HepG2 (cell line): Measurements from ENCODE around the gene HSP90AA1. TPM values are rescaled to one million over a fixed set of nuclear protein-coding genes. Genes with fewer than 3 reads are reported as not detected.

Experiments used
- HDAC2 ChIP-seq: sonication (generic); formaldehyde crosslinking; IDR thresholded peaks from 2 replicates; pipeline ENCODE4 v1.4.0; 2020; ENCODE audit warnings: missing genetic modification reagents
- HIVEP1 ChIP-seq: sonication (generic); formaldehyde crosslinking; IDR thresholded peaks from 2 replicates; pipeline ENCODE4 v1.4.0; 2020; ENCODE audit warnings: mild to moderate bottlenecking, missing genetic modification reagents
- KMT2A ChIP-seq: sonication (generic); formaldehyde crosslinking; IDR thresholded peaks from 2 replicates; pipeline ENCODE4 v1.4.0; 2020; ENCODE audit warnings: missing genetic modification reagents
- MTA1 ChIP-seq: sonication (generic); formaldehyde crosslinking; IDR thresholded peaks from 2 replicates; pipeline ENCODE4 v1.4.0; 2020; ENCODE audit warnings: missing genetic modification reagents, mild to moderate bottlenecking, borderline replicate concordance
- RELA ChIP-seq: sonication (generic); formaldehyde crosslinking; IDR thresholded peaks from 2 replicates; pipeline ENCODE4 v1.4.0; 2020; ENCODE audit warnings: missing genetic modification reagents
- SOX13 ChIP-seq, 3 experiments: fragments of 450-650 bp in 1 of 3; sonication (generic) in 1 of 3; formaldehyde crosslinking in 1 of 3; IDR thresholded peaks in 2 of 3; conservative IDR thresholded peaks in 1 of 3; 2 replicates each; pipeline versions ENCODE4 v1.5.0 to v1.6.1; 2016 to 2020; ENCODE audit warnings: antibody characterized with exemption in 1 of 3, mild to moderate bottlenecking in 1 of 3, missing compliant biosample characterization in 1 of 3, missing genetic modification reagents in 1 of 3, moderate library complexity in 1 of 3
- TOPORS ChIP-seq: sonication (generic); formaldehyde crosslinking; IDR thresholded peaks from 2 replicates; pipeline ENCODE4 v1.8.0; 2023; ENCODE audit warnings: mild to moderate bottlenecking, missing genetic modification reagents
- ZFP36L1 ChIP-seq: sonication (generic); formaldehyde crosslinking; IDR thresholded peaks from 2 replicates; pipeline ENCODE4 v1.8.0; 2022; ENCODE audit warnings: mild to moderate bottlenecking, missing genetic modification reagents, moderate library complexity
- ZNF234 ChIP-seq: sonication (generic); formaldehyde crosslinking; conservative IDR thresholded peaks from 2 replicates; pipeline ENCODE4 v1.5.1; 2020; ENCODE audit warnings: mild to moderate bottlenecking, missing genetic modification reagents
- ZNF367 ChIP-seq: sonication (generic); formaldehyde crosslinking; IDR thresholded peaks from 2 replicates; pipeline ENCODE4 v1.4.0; 2020; ENCODE audit warnings: missing genetic modification reagents, borderline replicate concordance
- ZNF569 ChIP-seq: sonication (generic); formaldehyde crosslinking; IDR thresholded peaks from 2 replicates; pipeline ENCODE4 v1.5.0; 2020; ENCODE audit warnings: mild to moderate bottlenecking, missing genetic modification reagents, moderate library complexity, borderline replicate concordance
- ZNF776 ChIP-seq: sonication (generic); formaldehyde crosslinking; IDR thresholded peaks from 2 replicates; pipeline ENCODE4 v1.4.0; 2020; ENCODE audit warnings: mild to moderate bottlenecking, missing genetic modification reagents
- polyA plus RNA-seq, 8 experiments: library from polyadenylated mRNA; depleted of rRNA in 3 of 8; stranded (reverse) in 7 of 8; unstranded in 1 of 8; fragments of >200 nt; fragmentation: Illumina TruSeq in 4 of 8; extraction: Trizol in 4 of 8; gene quantifications; 2 replicates each; pipeline versions ENCODE4 v1.2.1 to v1.2.3, GENCODE V29; 2011 to 2016; ENCODE audit warnings: low read depth in 4 of 8, missing spikeins in 1 of 8, mixed read lengths in 1 of 8; ENCODE audit not compliant: insufficient read depth in 1 of 8
- total RNA-seq, 5 experiments: library from RNA; depleted of rRNA; stranded (reverse); fragments of >200 nt; fragmentation: Illumina TruSeq; extraction: Trizol; gene quantifications; 2 replicates each; pipeline ENCODE4 v1.2.3, GENCODE V29; 2016; ENCODE audit warnings: low read depth in 1 of 5
- TF ChIP-seq, protein P1 (sequence below): IDR thresholded peaks from 2 replicates; pipeline ENCODE4 v1.6.1; 2016; ENCODE audit warnings: low read depth, missing genetic modification reagents, missing compliant biosample characterization
- TF ChIP-seq, protein P2 (sequence below): sonication (generic); formaldehyde crosslinking; IDR thresholded peaks from 2 replicates; pipeline ENCODE4 v1.9.0; 2022; ENCODE audit warnings: missing genetic modification reagents, mild to moderate bottlenecking, borderline replicate concordance
- TF ChIP-seq, protein P3 (sequence below): sonication (generic); formaldehyde crosslinking; IDR thresholded peaks from 2 replicates; pipeline ENCODE4 v1.4.0; 2020; ENCODE audit warnings: missing genetic modification reagents
- TF ChIP-seq, protein P4 (sequence below): fragments of 450-650 bp; IDR thresholded peaks from 2 replicates; pipeline ENCODE4 v1.6.1; 2016

The HSP90AA1 gene
- total and polyA plus RNA-seq, 2 of the 13 experiments (the other 11 are each of a cell fraction or from before 2014, with no cell fraction given): 262 to 636 TPM

DNA sequence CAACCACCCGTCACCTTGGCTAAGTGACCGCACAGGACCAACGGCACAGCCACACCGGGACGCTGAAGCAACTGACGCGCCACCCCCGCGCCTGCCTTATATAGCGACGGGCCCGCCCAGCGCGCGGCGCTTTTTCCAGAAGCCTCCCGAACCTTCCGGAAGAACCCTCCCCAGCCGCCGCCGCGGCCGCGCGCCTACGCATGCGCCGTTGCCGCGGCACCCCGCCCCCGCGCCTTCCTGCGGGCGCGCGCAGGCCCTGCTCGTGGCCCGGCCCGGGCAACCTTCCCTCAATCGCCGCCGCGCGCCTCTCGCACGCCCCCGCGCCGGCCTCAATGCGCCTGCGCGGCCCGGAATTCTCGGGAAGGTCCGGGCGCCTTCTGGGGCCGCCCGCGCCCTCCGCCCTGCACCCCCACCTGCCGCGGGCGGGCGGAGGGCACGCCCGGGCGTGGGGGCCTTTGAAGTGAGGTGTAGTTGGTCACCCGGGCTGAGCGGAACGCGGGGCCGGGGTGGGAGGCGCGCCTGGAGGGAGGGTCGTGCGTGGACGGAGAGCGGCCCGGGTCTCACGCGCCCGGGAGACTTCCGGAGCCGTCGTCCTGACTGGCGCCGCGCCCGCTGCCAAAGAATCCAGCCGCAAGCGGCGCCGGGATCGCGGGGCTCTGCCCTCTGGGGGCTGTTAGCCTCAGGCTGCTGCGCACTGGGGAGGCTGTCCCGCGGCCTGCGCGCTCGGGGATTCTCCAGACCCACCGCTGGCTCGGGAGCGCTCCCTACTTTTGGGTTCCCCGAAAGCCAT is at the start of gene HSP90AA1 (continued):
- TF ChIP-seq SOX13 (IDR thresholded peaks at IDR 0.05): no peak
- TF ChIP-seq SOX13 (CRISPR knock-in tag; conservative IDR thresholded peaks at IDR 0.05 in 1 of 2, IDR thresholded peaks at IDR 0.05 in 1 of 2): no peak
- TF ChIP-seq ZNF569 (CRISPR knock-in tag): no peak
- no peak for TF ChIP-seq ZNF234
- TF ChIP-seq MTA1 (CRISPR knock-in tag): no peak
- TF ChIP-seq ZFP36L1 (CRISPR knock-in tag): peak; percentile 17; the same call in 1 of the 2 replicates
- no peak for TF ChIP-seq HIVEP1 (CRISPR knock-in tag)
- no peak for TF ChIP-seq ZNF367 (CRISPR knock-in tag)
- TF ChIP-seq, protein P1, sequence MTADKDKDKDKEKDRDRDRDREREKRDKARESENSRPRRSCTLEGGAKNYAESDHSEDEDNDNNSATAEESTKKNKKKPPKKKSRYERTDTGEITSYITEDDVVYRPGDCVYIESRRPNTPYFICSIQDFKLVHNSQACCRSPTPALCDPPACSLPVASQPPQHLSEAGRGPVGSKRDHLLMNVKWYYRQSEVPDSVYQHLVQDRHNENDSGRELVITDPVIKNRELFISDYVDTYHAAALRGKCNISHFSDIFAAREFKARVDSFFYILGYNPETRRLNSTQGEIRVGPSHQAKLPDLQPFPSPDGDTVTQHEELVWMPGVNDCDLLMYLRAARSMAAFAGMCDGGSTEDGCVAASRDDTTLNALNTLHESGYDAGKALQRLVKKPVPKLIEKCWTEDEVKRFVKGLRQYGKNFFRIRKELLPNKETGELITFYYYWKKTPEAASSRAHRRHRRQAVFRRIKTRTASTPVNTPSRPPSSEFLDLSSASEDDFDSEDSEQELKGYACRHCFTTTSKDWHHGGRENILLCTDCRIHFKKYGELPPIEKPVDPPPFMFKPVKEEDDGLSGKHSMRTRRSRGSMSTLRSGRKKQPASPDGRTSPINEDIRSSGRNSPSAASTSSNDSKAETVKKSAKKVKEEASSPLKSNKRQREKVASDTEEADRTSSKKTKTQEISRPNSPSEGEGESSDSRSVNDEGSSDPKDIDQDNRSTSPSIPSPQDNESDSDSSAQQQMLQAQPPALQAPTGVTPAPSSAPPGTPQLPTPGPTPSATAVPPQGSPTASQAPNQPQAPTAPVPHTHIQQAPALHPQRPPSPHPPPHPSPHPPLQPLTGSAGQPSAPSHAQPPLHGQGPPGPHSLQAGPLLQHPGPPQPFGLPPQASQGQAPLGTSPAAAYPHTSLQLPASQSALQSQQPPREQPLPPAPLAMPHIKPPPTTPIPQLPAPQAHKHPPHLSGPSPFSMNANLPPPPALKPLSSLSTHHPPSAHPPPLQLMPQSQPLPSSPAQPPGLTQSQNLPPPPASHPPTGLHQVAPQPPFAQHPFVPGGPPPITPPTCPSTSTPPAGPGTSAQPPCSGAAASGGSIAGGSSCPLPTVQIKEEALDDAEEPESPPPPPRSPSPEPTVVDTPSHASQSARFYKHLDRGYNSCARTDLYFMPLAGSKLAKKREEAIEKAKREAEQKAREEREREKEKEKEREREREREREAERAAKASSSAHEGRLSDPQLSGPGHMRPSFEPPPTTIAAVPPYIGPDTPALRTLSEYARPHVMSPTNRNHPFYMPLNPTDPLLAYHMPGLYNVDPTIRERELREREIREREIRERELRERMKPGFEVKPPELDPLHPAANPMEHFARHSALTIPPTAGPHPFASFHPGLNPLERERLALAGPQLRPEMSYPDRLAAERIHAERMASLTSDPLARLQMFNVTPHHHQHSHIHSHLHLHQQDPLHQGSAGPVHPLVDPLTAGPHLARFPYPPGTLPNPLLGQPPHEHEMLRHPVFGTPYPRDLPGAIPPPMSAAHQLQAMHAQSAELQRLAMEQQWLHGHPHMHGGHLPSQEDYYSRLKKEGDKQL (CRISPR knock-in tag): no peak
- no peak for TF ChIP-seq RELA
- peak; percentile 71; the same call in 1 of the 2 replicates for TF ChIP-seq ZNF776
- TF ChIP-seq, protein P2, sequence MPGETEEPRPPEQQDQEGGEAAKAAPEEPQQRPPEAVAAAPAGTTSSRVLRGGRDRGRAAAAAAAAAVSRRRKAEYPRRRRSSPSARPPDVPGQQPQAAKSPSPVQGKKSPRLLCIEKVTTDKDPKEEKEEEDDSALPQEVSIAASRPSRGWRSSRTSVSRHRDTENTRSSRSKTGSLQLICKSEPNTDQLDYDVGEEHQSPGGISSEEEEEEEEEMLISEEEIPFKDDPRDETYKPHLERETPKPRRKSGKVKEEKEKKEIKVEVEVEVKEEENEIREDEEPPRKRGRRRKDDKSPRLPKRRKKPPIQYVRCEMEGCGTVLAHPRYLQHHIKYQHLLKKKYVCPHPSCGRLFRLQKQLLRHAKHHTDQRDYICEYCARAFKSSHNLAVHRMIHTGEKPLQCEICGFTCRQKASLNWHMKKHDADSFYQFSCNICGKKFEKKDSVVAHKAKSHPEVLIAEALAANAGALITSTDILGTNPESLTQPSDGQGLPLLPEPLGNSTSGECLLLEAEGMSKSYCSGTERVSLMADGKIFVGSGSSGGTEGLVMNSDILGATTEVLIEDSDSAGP (CRISPR knock-in tag): peak; percentile 74; the same call in 1 of the 2 replicates
- TF ChIP-seq, protein P3, sequence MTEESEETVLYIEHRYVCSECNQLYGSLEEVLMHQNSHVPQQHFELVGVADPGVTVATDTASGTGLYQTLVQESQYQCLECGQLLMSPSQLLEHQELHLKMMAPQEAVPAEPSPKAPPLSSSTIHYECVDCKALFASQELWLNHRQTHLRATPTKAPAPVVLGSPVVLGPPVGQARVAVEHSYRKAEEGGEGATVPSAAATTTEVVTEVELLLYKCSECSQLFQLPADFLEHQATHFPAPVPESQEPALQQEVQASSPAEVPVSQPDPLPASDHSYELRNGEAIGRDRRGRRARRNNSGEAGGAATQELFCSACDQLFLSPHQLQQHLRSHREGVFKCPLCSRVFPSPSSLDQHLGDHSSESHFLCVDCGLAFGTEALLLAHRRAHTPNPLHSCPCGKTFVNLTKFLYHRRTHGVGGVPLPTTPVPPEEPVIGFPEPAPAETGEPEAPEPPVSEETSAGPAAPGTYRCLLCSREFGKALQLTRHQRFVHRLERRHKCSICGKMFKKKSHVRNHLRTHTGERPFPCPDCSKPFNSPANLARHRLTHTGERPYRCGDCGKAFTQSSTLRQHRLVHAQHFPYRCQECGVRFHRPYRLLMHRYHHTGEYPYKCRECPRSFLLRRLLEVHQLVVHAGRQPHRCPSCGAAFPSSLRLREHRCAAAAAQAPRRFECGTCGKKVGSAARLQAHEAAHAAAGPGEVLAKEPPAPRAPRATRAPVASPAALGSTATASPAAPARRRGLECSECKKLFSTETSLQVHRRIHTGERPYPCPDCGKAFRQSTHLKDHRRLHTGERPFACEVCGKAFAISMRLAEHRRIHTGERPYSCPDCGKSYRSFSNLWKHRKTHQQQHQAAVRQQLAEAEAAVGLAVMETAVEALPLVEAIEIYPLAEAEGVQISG: peak; percentile 52
- TF ChIP-seq, protein P4, sequence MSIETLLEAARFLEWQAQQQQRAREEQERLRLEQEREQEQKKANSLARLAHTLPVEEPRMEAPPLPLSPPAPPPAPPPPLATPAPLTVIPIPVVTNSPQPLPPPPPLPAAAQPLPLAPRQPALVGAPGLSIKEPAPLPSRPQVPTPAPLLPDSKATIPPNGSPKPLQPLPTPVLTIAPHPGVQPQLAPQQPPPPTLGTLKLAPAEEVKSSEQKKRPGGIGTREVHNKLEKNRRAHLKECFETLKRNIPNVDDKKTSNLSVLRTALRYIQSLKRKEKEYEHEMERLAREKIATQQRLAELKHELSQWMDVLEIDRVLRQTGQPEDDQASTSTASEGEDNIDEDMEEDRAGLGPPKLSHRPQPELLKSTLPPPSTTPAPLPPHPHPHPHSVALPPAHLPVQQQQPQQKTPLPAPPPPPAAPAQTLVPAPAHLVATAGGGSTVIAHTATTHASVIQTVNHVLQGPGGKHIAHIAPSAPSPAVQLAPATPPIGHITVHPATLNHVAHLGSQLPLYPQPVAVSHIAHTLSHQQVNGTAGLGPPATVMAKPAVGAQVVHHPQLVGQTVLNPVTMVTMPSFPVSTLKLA: no peak
- peak; percentile 61; the same call in 1 of the 2 replicates for TF ChIP-seq TOPORS (CRISPR knock-in tag)
- TF ChIP-seq HDAC2 (CRISPR knock-in tag): peak; percentile 24; the same call in 1 of the 2 replicates
- peak; percentile 79; the same call in 1 of the 2 replicates for TF ChIP-seq KMT2A (CRISPR knock-in tag)
